Right cardiac atrium (tissue), 5 donors: Measurements from ENCODE around the gene WBP4. TPM values are rescaled to one million over a fixed set of nuclear protein-coding genes. Genes with fewer than 3 reads are reported as not detected.

Experiments
- ATAC-seq, 2 donors: fragments of 200-7000 bp; cut with Tn5 transposase; one replicate each; pipeline versions ENCODE4 v1.8.0 to v1.9.1; 2020; ENCODE audit warnings: moderate library complexity in 2 of 2, mild to moderate bottlenecking in 1 of 2
- DNase-seq, 3 donors: peaks; one replicate each; pipeline ENCODE4 v3.0.0-alpha.2; 2020
- H3K27ac ChIP-seq: one replicate; pipeline ENCODE4 v1.5.1; 2013; ENCODE audit warnings: mild to moderate bottlenecking, low read length, control low read depth, moderate library complexity
- H3K27me3 ChIP-seq: one replicate; pipeline ENCODE4 v1.6.1; 2013; ENCODE audit not compliant: control insufficient read depth, insufficient read depth
- H3K4me1 ChIP-seq: one replicate; pipeline ENCODE4 v1.6.1; 2013; ENCODE audit warnings: low read length; ENCODE audit not compliant: control insufficient read depth, insufficient read depth
- H3K4me3 ChIP-seq: one replicate; pipeline ENCODE4 v1.5.1; 2013; ENCODE audit warnings: low read length, control low read depth
- H3K9me3 ChIP-seq: one replicate; pipeline ENCODE4 v1.6.1; 2013; ENCODE audit warnings: low read length; ENCODE audit not compliant: control insufficient read depth
- WGBS: extraction: QIAGEN DNeasy Blood & Tissue Kit; methylation state at CpG from one replicate; pipeline ENCODE4 v1.1.7; 2013; 5-methylcytosine and 5-hydroxymethylcytosine counted together
- intact Hi-C, 4 donors: fragments of 100-400 bp; cut with DNase I; formaldehyde crosslinking; loops; one replicate each; pipeline versions ENCODE4 v1.11.0 to v1.14.0; 2022 to 2023
- polyA plus RNA-seq: library from polyadenylated mRNA; stranded (reverse); fragments of 200-250 nt; gene quantifications from one replicate; pipeline ENCODE4 v1.2.3, GENCODE V29; 2013
- total RNA-seq, 4 donors: library from RNA; stranded (reverse); fragmentation: NEBNext Ultra II Directional; extraction: Animal tissue kit (Norgen Biotek cat#: 25700); gene quantifications; one replicate each; pipeline ENCODE4 v1.2.1, GENCODE V29; 2021
- donor health status: healthy with polysubstance abuse.
- donor health status: DM: no; HTN: yes; CAD: no.
- donor health status: DM: no; HTN: no; CAD: no.
- donor health status: DM: no; HTN: yes; CAD: no; lungs with severe emphysema.
- donor health status: DM: yes; HTN: yes; CAD: no.

WBP4 gene
- total and polyA plus RNA-seq, 5 donors = 16.6 to 21.0 (median 17.0) TPM

- intact Hi-C loops = loop anchor here in 1 of 4 donors (10.0 kb wide), 1 partner anchor 265 kb away; no protein-coding TSS in a partner anchor
- H3K27me3 ChIP-seq = no peaks in the 10 kb centered on the region
- 2% methylated on average over 57 of the region's 57 CpGs for WGBS
Measured at GRCh38 chr13:41060082-41060723, 1.1 kb upstream of the WBP4 start.

DNA sequence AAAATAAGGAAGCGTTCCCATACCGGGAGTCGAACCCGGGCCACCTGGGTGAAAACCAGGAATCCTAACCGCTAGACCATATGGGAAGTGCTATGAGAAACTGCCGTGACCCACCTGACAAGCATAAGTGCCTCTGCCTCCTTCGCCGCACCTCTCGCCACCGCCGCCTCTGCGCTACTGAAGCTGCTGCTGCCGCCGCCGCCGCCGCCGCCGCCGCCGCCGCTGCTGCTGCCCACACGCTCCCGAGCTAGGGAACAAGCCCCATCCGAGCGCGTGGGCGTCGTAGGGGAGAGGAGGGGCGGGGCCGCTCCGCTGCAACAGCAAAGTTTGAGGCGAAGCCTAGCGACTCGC is 610 bp upstream of the WBP4 start:
- peak overlapping the region; percentile 100 for H3K27ac ChIP-seq
- peak overlapping the region; percentile 75 for H3K4me3 ChIP-seq
- ATAC-seq (peak; percentile 63 to 64), DNase-seq (peak; percentile 86 to 93 (median 93))
- under 1% methylated on average over 35 of the region's 35 CpGs for WGBS
- peaks cover 6% of the 10 kb centered on the region for H3K4me1 ChIP-seq
- no peaks in the 10 kb centered on the region for H3K9me3 ChIP-seq
- H3K27me3 ChIP-seq = no peaks in the 10 kb centered on the region
- intact Hi-C loops = loop anchor here in 1 of 4 donors (10.0 kb wide), 1 partner anchor 266 kb away; no protein-coding TSS in a partner anchor

More at GRCh38 chr13:41060082-41060723, 1.1 kb upstream of the WBP4 start:
- no peaks in the 10 kb centered on the region for H3K9me3 ChIP-seq
- H3K27ac ChIP-seq = peak overlapping the region; percentile 100
- DNase-seq (peak; percentile 94 to 96 (median 95)), ATAC-seq (peak; percentile 82 to 87)
- H3K4me3 ChIP-seq = peak overlapping the region; percentile 75
- H3K4me1 ChIP-seq = peaks cover 8% of the 10 kb centered on the region

- peak overlapping the region; percentile 75 for H3K4me3 ChIP-seq
- H3K27ac ChIP-seq = peak overlapping the region; percentile 100
- H3K9me3 ChIP-seq = no peaks in the 10 kb centered on the region
- H3K4me1 ChIP-seq = peaks cover 5% of the 10 kb centered on the region
- H3K27me3 ChIP-seq = no peaks in the 10 kb centered on the region
- intact Hi-C loops = loop anchor here in 1 of 4 donors (10.0 kb wide), 1 partner anchor 267 kb away; no protein-coding TSS in a partner anchor
- DNase-seq (no peak), ATAC-seq (peak; percentile 53 to 63)
- WGBS = 3% methylated on average over 24 of the region's 24 CpGs
Measured at GRCh38 chr13:41061914-41062837, 867 bp downstream of the WBP4 start.

DNA sequence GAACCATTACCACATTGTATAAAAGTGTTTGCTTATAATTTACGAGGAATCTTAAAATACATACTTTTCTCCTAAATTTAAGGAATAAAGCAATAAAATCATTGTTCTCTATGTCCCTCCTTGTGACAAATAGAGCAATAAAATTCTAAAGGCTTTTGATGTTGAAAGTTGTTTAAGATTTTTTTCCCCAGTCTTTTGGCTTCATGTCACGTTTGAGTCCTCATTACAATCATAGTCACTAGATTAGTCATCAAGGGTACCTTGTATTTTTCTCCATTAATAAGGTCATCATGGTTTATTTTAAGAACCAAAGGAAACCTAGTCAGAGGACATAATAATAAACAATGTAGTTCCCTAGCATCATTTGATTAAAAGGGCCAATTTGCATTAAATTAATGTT is 3.2 kb downstream of the WBP4 start:
- WGBS = 56% methylated on average over 2 of the region's 2 CpGs
- ATAC-seq (no peak), DNase-seq (no peak)
- Histone ChIP-seq H3K9me3 (no peaks in the 10 kb centered on the region), H3K27ac (no peak overlapping the region), H3K27me3 (no peaks in the 10 kb centered on the region), H3K4me1 (no peaks in the 10 kb centered on the region), H3K4me3 (no peak overlapping the region)
- intact Hi-C loops = loop anchor here in 1 of 4 donors (10.0 kb wide), 1 partner anchor 270 kb away; no protein-coding TSS in a partner anchor

GRCh38 chr13:41065078-41065477 is 3.8 kb downstream of the WBP4 start:
- intact Hi-C loops = loop anchor here in 1 of 4 donors (10.0 kb wide), 1 partner anchor 270 kb away; no protein-coding TSS in a partner anchor
- ATAC-seq = no peak
- no peaks in the 10 kb centered on the region for H3K9me3 ChIP-seq
- no peak overlapping the region for H3K27ac ChIP-seq
- no peaks in the 10 kb centered on the region for H3K27me3 ChIP-seq
- H3K4me1 ChIP-seq = no peaks in the 10 kb centered on the region
- DNase-seq = no peak
- H3K4me3 ChIP-seq = no peak overlapping the region

GRCh38 chr13:41074523-41074922 is 13.2 kb downstream of the WBP4 start:
- H3K27me3 ChIP-seq = no peaks in the 10 kb centered on the region
- H3K4me1 ChIP-seq = no peaks in the 10 kb centered on the region
- intact Hi-C loops = no loop called here
- H3K27ac ChIP-seq = no peak overlapping the region
- DNase-seq (no peak), ATAC-seq (no peak)
- no peaks in the 10 kb centered on the region for H3K9me3 ChIP-seq
- H3K4me3 ChIP-seq = no peak overlapping the region
- WGBS = 92% methylated on average over 9 of the region's 9 CpGs

- intact Hi-C loops = loop anchor here (5.0 kb wide), 1 partner anchor 147 kb away; no protein-coding TSS in a partner anchor
- Histone ChIP-seq H3K27ac (no peak overlapping the region), H3K27me3 (no peaks in the 10 kb centered on the region), H3K9me3 (no peaks in the 10 kb centered on the region), H3K4me3 (no peak overlapping the region), H3K4me1 (no peaks in the 10 kb centered on the region)
- 42% methylated on average over 1 of the region's 1 CpG for WGBS
- ATAC-seq (peak in 1 of 2 donors; percentile 57), DNase-seq (no peak)
Measured at GRCh38 chr13:41075034-41075433, 13.7 kb downstream of the WBP4 start.

DNA sequence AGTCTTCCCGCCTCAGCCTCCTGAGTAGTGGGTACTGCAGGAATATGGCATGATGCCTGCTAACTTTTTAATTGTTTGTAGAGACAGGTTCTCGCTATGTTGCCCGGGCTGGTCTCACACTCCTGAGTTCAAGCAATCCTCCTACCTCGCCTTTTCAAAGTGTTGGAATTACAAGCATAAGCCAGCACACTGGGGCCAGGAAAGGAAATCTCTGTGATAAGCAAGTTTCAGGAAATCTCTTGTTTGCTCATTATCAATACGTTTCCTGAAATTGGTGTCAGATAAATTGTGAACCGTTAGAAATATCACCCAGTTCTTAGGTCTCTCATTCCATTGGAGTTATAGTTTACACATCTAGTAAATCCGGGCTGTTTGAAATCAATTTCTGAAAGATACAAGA is 14.2 kb downstream of the WBP4 start:
- ATAC-seq (peak in 1 of 2 donors; percentile 45), DNase-seq (no peak)
- no peaks in the 10 kb centered on the region for H3K27me3 ChIP-seq
- WGBS = 78% methylated on average over 7 of the region's 7 CpGs
- no peaks in the 10 kb centered on the region for H3K4me1 ChIP-seq
- intact Hi-C loops = loop anchor here (5.0 kb wide), 1 partner anchor 147 kb away; no protein-coding TSS in a partner anchor
- H3K27ac ChIP-seq = no peak overlapping the region
- no peak overlapping the region for H3K4me3 ChIP-seq
- no peaks in the 10 kb centered on the region for H3K9me3 ChIP-seq

- Histone ChIP-seq H3K27ac (no peak overlapping the region), H3K9me3 (no peaks in the 10 kb centered on the region), H3K4me3 (no peak overlapping the region), H3K27me3 (no peaks in the 10 kb centered on the region), H3K4me1 (no peaks in the 10 kb centered on the region)
- WGBS = 83% methylated on average over 3 of the region's 3 CpGs
- intact Hi-C loops = loop anchor here (5.0 kb wide), 1 partner anchor 145 kb away; no protein-coding TSS in a partner anchor
- ATAC-seq (no peak), DNase-seq (no peak)
Measured at GRCh38 chr13:41077475-41077874, 16.2 kb downstream of the WBP4 start.

- no peak for DNase-seq
- 99% methylated on average over 4 of the region's 4 CpGs for WGBS
Measured at GRCh38 chr13:41079725-41080124, 18.4 kb downstream of the WBP4 start.

More at GRCh38 chr13:41079725-41080124, 18.4 kb downstream of the WBP4 start:
- no peak for ATAC-seq
- no peak overlapping the region for H3K27ac ChIP-seq
- no peaks in the 10 kb centered on the region for H3K27me3 ChIP-seq
- no peaks in the 10 kb centered on the region for H3K4me1 ChIP-seq
- H3K4me3 ChIP-seq = no peak overlapping the region
- intact Hi-C loops = loop anchor here (5.0 kb wide), 1 partner anchor 143 kb away; no protein-coding TSS in a partner anchor
- no peaks in the 10 kb centered on the region for H3K9me3 ChIP-seq
